Nephron progenitor cell (in vitro differentiated cells): ENCODE results near the gene GPAT3.

Source experiments
- DNase-seq: peaks from one replicate; pipeline ENCODE4 v3.0.0; 2021
- H3K27ac Mint-ChIP-seq: 2 replicates; pipeline ENCODE4 v1.8.0; 2021; ENCODE audit warnings: mild to moderate bottlenecking, moderate library complexity, mixed read lengths
- H3K27me3 Mint-ChIP-seq: 2 replicates; pipeline ENCODE4 v1.8.0; 2021; ENCODE audit warnings: mild to moderate bottlenecking, low read depth, mixed read lengths; ENCODE audit not compliant: poor library complexity
- H3K36me3 Mint-ChIP-seq: 2 replicates; pipeline ENCODE4 v1.8.0; 2021; ENCODE audit warnings: low read depth, mixed read lengths
- H3K4me1 Mint-ChIP-seq: 2 replicates; pipeline ENCODE4 v1.8.0; 2021; ENCODE audit warnings: mixed read lengths
- H3K4me3 Mint-ChIP-seq: 2 replicates; pipeline ENCODE4 v1.8.0; 2021; ENCODE audit warnings: mild to moderate bottlenecking, moderate library complexity, mixed read lengths
- H3K9me3 Mint-ChIP-seq: 2 replicates; pipeline ENCODE4 v1.8.0; 2021; ENCODE audit warnings: mild to moderate bottlenecking, moderate library complexity, mixed read lengths
- TF ChIP-seq, protein P1 (sequence below): fragments of 200-600 bp; sonication (generic); IDR thresholded peaks from 2 replicates; pipeline ENCODE4 v1.5.0; 2021; ENCODE audit warnings: antibody characterized with exemption

The GPAT3 gene

DNA sequence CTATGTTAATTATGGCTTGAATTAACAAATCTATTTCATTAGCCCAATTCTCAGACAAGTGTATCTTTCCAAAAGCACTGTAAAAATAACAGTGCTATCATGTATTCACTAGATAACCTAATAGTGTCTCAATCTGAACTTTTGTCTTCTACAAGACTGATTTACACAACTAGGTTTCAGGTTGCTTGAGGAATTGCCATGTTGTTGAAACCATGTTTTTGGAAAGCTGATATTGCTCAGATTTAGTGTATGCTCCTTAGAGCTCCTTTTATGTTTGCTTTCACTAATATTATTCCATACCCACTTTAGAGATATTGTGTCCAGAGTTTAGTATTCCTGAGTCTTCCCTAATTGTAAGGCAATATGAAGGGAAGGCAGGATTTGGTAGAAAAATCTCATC, 70.6 kb downstream of the GPAT3 start:
- no peak overlapping the region for H3K4me3 Mint-ChIP-seq
- peak overlapping the region; percentile 94 for H3K27ac Mint-ChIP-seq
- TF ChIP-seq, protein P1, sequence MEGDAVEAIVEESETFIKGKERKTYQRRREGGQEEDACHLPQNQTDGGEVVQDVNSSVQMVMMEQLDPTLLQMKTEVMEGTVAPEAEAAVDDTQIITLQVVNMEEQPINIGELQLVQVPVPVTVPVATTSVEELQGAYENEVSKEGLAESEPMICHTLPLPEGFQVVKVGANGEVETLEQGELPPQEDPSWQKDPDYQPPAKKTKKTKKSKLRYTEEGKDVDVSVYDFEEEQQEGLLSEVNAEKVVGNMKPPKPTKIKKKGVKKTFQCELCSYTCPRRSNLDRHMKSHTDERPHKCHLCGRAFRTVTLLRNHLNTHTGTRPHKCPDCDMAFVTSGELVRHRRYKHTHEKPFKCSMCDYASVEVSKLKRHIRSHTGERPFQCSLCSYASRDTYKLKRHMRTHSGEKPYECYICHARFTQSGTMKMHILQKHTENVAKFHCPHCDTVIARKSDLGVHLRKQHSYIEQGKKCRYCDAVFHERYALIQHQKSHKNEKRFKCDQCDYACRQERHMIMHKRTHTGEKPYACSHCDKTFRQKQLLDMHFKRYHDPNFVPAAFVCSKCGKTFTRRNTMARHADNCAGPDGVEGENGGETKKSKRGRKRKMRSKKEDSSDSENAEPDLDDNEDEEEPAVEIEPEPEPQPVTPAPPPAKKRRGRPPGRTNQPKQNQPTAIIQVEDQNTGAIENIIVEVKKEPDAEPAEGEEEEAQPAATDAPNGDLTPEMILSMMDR: no peak
- no peak for DNase-seq
- peaks cover 9% of the 10 kb centered on the region for H3K36me3 Mint-ChIP-seq
- H3K27me3 Mint-ChIP-seq: peaks cover 11% of the 10 kb centered on the region
- peaks cover 42% of the 10 kb centered on the region for H3K4me1 Mint-ChIP-seq
- H3K9me3 Mint-ChIP-seq: peaks cover 14% of the 10 kb centered on the region

DNA sequence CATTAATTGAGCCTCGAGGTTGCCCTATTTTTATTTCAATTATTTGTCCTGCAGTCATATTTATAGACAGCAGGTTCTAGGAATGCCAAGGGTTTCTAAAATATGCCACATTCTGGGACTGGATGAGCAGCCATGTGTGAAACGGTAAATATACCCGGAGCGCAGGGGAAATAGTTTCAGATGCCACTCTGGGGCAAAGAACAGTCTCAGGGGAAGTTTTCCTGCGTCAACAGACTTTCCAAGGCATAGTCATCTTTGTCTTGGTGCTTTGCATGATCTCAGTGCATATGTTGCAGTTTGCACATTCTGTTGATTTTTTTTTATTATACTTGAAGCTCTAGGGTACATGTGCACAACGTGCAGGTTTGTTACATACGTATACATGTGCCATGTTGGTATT, 71.0 kb downstream of the GPAT3 start:
- Mint-ChIP-seq H3K4me3 (no peak overlapping the region), H3K27me3 (peaks cover 12% of the 10 kb centered on the region), H3K36me3 (peaks cover 14% of the 10 kb centered on the region), H3K9me3 (peaks cover 18% of the 10 kb centered on the region), H3K27ac (peak overlapping the region; percentile 94), H3K4me1 (peaks cover 42% of the 10 kb centered on the region)
- no peak for DNase-seq
- TF ChIP-seq, protein P1: no peak

DNA sequence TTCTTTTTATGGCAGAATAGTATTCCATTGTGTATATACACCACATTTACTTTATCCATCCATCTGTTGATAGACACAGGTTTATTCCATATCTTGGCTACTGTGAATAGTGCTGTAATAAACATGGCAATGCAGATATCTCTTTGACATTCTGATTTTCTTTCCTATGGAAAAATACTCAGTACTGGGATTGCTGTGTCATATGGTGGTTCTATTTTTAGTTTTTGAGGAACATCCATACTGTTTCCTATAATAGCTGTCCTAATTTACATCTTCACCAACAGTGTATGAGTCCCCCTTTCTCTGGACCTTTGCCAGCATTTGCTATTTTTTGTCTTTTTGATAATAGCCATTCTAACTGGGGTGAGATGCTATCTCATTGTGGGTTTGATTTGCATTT, 73.5 kb downstream of the GPAT3 start:
- Mint-ChIP-seq H3K36me3 (peaks cover 29% of the 10 kb centered on the region), H3K4me1 (peaks cover 31% of the 10 kb centered on the region), H3K27me3 (peaks cover 12% of the 10 kb centered on the region), H3K9me3 (peaks cover 43% of the 10 kb centered on the region), H3K4me3 (no peak overlapping the region), H3K27ac (no peak overlapping the region)
- TF ChIP-seq, protein P1: no peak
- DNase-seq: no peak

DNA sequence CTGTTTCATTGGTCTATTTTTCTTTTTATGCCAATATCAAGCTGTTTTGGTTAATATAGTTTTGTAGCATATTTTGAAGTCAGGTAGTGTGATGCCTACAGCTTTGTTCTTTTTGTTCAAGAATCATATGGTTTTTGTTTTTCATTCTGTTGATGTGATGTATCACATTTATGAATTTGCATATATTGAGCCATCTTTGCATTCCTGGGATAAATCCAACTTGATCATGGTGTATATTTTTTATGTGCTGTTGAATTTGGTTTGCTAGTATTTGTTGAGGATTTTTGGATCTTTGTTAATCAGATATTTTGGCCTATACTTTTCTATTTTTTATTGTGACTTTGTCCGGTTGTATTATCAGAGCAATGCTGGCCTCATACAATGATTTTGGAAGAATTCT, 74.8 kb downstream of the GPAT3 start:
- H3K36me3 Mint-ChIP-seq: peaks cover 30% of the 10 kb centered on the region
- H3K27ac Mint-ChIP-seq: no peak overlapping the region
- no peak for DNase-seq
- peaks cover 12% of the 10 kb centered on the region for H3K27me3 Mint-ChIP-seq
- no peak overlapping the region for H3K4me3 Mint-ChIP-seq
- peaks cover 17% of the 10 kb centered on the region for H3K4me1 Mint-ChIP-seq
- H3K9me3 Mint-ChIP-seq: peaks cover 53% of the 10 kb centered on the region
- TF ChIP-seq, protein P1: no peak

DNA sequence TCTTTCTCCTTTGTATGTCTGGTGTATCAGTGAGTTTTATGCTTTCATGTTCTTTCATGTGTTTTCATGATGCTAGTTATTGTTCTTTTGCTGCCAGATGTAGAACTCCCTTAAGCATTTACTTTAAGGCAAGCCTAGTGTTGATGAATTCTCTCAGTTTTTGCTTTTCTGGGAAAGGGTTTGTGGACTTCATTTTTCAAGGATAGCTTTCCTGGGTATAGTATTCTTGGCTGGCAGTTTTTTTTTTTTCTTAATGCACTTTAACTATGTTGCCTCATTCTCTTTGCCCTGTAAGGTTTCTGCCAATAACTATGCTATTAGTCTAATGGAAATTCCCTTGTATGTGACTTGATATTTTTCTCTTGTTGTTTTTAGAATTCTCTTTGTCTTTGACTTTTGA, 77.1 kb downstream of the GPAT3 start:
- peaks cover 30% of the 10 kb centered on the region for H3K36me3 Mint-ChIP-seq
- no peak overlapping the region for H3K4me3 Mint-ChIP-seq
- H3K27ac Mint-ChIP-seq: no peak overlapping the region
- peaks cover 12% of the 10 kb centered on the region for H3K27me3 Mint-ChIP-seq
- H3K4me1 Mint-ChIP-seq: peaks cover 9% of the 10 kb centered on the region
- no peak for DNase-seq
- TF ChIP-seq, protein P1: no peak
- peaks cover 57% of the 10 kb centered on the region for H3K9me3 Mint-ChIP-seq

DNA sequence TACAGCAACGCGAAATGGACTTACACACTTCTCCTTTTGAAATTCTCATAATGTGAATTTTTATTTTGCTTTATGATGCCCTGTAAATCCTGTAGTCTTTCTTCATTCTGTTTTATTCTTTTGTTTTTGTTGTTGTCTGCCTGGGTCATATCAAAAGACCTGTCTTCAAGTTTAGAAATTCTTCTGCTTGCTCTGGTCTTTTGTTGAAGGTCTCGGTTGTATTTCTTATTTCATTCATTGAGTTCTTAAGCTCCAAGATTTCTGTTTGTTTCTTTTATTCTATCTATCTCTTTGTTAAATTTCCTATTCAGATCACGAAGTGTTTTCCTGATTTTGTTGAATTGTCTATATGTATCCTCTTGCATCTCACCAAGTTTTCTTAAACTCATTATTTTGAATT, 78.1 kb downstream of the GPAT3 start:
- Mint-ChIP-seq H3K36me3 (peaks cover 30% of the 10 kb centered on the region), H3K27ac (no peak overlapping the region), H3K27me3 (peaks cover 12% of the 10 kb centered on the region), H3K9me3 (peaks cover 57% of the 10 kb centered on the region), H3K4me3 (no peak overlapping the region), H3K4me1 (peaks cover 15% of the 10 kb centered on the region)
- DNase-seq: no peak
- TF ChIP-seq, protein P1: no peak
